Keratinocyte (primary cell): ENCODE data around the gene OR4Q2. TPM values are rescaled to one million over a fixed set of nuclear protein-coding genes. Genes with fewer than 3 reads are reported as not detected.

ENCODE experiments used
- DNase-seq: peaks from one replicate; pipeline ENCODE4 v3.0.0-alpha.2; 2011; ENCODE audit warnings: low read depth, missing footprints, low spot score
- FAIRE-seq: peaks from 2 replicates; lab custom pipeline; 2011; peaks lifted over from hg19 to GRCh38; lab: Jason Lieb, UNC
- H2AFZ ChIP-seq: 2 replicates; pipeline ENCODE4 v1.6.0; 2012; ENCODE audit warnings: low read length, control low read depth, inconsistent platforms; ENCODE audit not compliant: control insufficient read depth
- H3K27ac ChIP-seq: 2 replicates; pipeline ENCODE4 v1.5.1; 2011; ENCODE audit warnings: low read length; ENCODE audit not compliant: control insufficient read depth, insufficient read depth
- H3K27me3 ChIP-seq: 3 replicates; pipeline ENCODE4 v1.6.0; 2011; ENCODE audit warnings: low read length; ENCODE audit not compliant: control insufficient read depth, insufficient read depth; ENCODE audit errors: extremely low read depth
- H3K36me3 ChIP-seq, 2 experiments: 2 replicates in 1 of 2; 3 replicates in 1 of 2; pipeline ENCODE4 v1.5.1; 2011; ENCODE audit warnings: low read length in 2 of 2, mild to moderate bottlenecking in 1 of 2; ENCODE audit not compliant: control insufficient read depth in 2 of 2, insufficient read depth in 2 of 2; ENCODE audit errors: extremely low read depth in 1 of 2
- H3K4me1 ChIP-seq: 3 replicates; pipeline ENCODE4 v1.5.1; 2011; ENCODE audit warnings: low read length; ENCODE audit not compliant: control insufficient read depth, insufficient read depth; ENCODE audit errors: extremely low read depth
- H3K4me2 ChIP-seq: 3 replicates; pipeline ENCODE4 v1.6.0; 2011; ENCODE audit warnings: low read depth, low read length; ENCODE audit not compliant: control insufficient read depth, insufficient read depth; ENCODE audit errors: extremely low read depth
- H3K4me3 ChIP-seq, 3 experiments: fragments of 200-600 bp in 1 of 3; sonication (generic) in 1 of 3; 2 replicates in 2 of 3; 3 replicates in 1 of 3; pipeline ENCODE4 v1.5.1; 2011 to 2016; ENCODE audit warnings: low read length in 3 of 3, mild to moderate bottlenecking in 3 of 3, control low read depth in 2 of 3, inconsistent platforms in 1 of 3, low read depth in 1 of 3, mixed read lengths in 1 of 3, mixed run types in 1 of 3, moderate library complexity in 1 of 3; ENCODE audit not compliant: control insufficient read depth in 2 of 3, insufficient read depth in 2 of 3; ENCODE audit errors: extremely low read depth in 1 of 3
- H3K79me2 ChIP-seq: 2 replicates; pipeline ENCODE4 v1.6.0; 2012; ENCODE audit warnings: low read length; ENCODE audit not compliant: control insufficient read depth, insufficient read depth
- H3K9ac ChIP-seq: 3 replicates; pipeline ENCODE4 v1.6.0; 2011; ENCODE audit warnings: low read length; ENCODE audit not compliant: control insufficient read depth, insufficient read depth; ENCODE audit errors: extremely low read depth
- H3K9me1 ChIP-seq: 3 replicates; pipeline ENCODE4 v1.6.0; 2011; ENCODE audit warnings: low read length; ENCODE audit not compliant: control insufficient read depth, insufficient read depth; ENCODE audit errors: extremely low read depth
- H3K9me3 ChIP-seq: 2 replicates; pipeline ENCODE4 v1.5.1; 2012; ENCODE audit warnings: low read depth, low read length; ENCODE audit not compliant: control insufficient read depth
- H4K20me1 ChIP-seq: 3 replicates; pipeline ENCODE4 v1.6.0; 2011; ENCODE audit warnings: low read length; ENCODE audit not compliant: control insufficient read depth, insufficient read depth; ENCODE audit errors: extremely low read depth
- CTCF ChIP-seq, 3 experiments: IDR thresholded peaks in 1 of 3; conservative IDR thresholded peaks in 1 of 3; optimal IDR thresholded peaks in 1 of 3; 2 replicates in 2 of 3; 3 replicates in 1 of 3; pipeline versions ENCODE3 to v1.5.1; 2011; ENCODE audit warnings: low read length in 3 of 3, mild to moderate bottlenecking in 3 of 3, moderate library complexity in 2 of 3, control low read depth in 1 of 3, inconsistent platforms in 1 of 3; ENCODE audit not compliant: insufficient read depth in 2 of 3; ENCODE audit errors: extremely low read depth in 1 of 3
- EZH2 ChIP-seq: IDR thresholded peaks from one replicate; pipeline ENCODE4 v1.6.1; 2012; ENCODE audit warnings: inconsistent platforms, mild to moderate bottlenecking, low read length, moderate library complexity
- dilution Hi-C: fragments of 300-500 bp; cut with MboI; formaldehyde crosslinking; loops from one replicate; pipeline ENCODE4 v1.7.0; 2020; ENCODE audit warnings: low sequenced_read_pairs; ENCODE audit not compliant: extremely low pct_ligation_motif_present
- polyA plus RNA-seq, 5 experiments: library from polyadenylated mRNA; depleted of rRNA in 3 of 5; stranded (reverse) in 3 of 5; stranded (forward) in 1 of 5; unstranded in 1 of 5; fragments of >200 nt; gene quantifications; 1 replicate in 1 of 5; 2 replicates in 3 of 5; 3 replicates in 1 of 5; pipeline versions ENCODE4 v1.2.1 to v1.2.3, GENCODE V29; 2011 to 2012; ENCODE audit warnings: missing spikeins in 2 of 5, low read depth in 1 of 5, low replicate concordance in 1 of 5

Gene OR4Q2
- polyA plus RNA-seq, 1 donor (not counting 4 experiments of a cell fraction or from before 2014, with no cell fraction given), result not detected

- Histone ChIP-seq H3K9me1 (no peaks in the 10 kb centered on the region), H3K9me3 (peaks cover 5% of the 10 kb centered on the region), H3K79me2 (no peaks in the 10 kb centered on the region), H2AFZ (no peak overlapping the region), H3K27ac (no peak overlapping the region), H3K27me3 (no peaks in the 10 kb centered on the region), H3K36me3 (no peaks in the 10 kb centered on the region), H4K20me1 (no peaks in the 10 kb centered on the region), H3K4me3 (no peak overlapping the region), H3K4me2 (no peak overlapping the region), H3K9ac (no peak overlapping the region), H3K4me1 (no peaks in the 10 kb centered on the region)
- FAIRE-seq (no peak), DNase-seq (no peak)
- dilution Hi-C loops, result no loop called here
- TF ChIP-seq EZH2 (no peak), CTCF (optimal IDR thresholded peaks at IDR 0.05 in 1 of 3, IDR thresholded peaks at IDR 0.05 in 1 of 3, conservative IDR thresholded peaks at IDR 0.05 in 1 of 3; ENCODE audit: extremely low read depth in 1 of 3, insufficient read depth in 2 of 3, low read length in 3 of 3) (no peak)
Observed at GRCh38 chr14:20035449-20035848, 33.5 kb downstream of the OR4Q2 start.

GRCh38 chr14:20035938-20036337, 34.0 kb downstream of the OR4Q2 start, which contains the start of gene OR4K13:
Gene OR4K13 (minus strand): TSS chr14:20036038. CDS start chr14:20034758, 1,280 bp downstream.
- no peaks in the 10 kb centered on the region for H3K27me3 ChIP-seq
- H3K79me2 ChIP-seq, result no peaks in the 10 kb centered on the region
- no peak within 1 kb of the TSS for H3K27ac ChIP-seq
- H3K9me1 ChIP-seq, result no peaks in the 10 kb centered on the region
- no peak within 1 kb of the TSS for H2AFZ ChIP-seq
- H3K9me3 ChIP-seq, result peaks cover 5% of the 10 kb centered on the region
- H4K20me1 ChIP-seq, result no peaks in the 10 kb centered on the region
- H3K4me3 ChIP-seq, result no peak within 1 kb of the TSS
- no peak for DNase-seq
- dilution Hi-C loops, result no loop called here
- no peak within 1 kb of the TSS for H3K9ac ChIP-seq
- TF ChIP-seq CTCF (optimal IDR thresholded peaks at IDR 0.05 in 1 of 3, IDR thresholded peaks at IDR 0.05 in 1 of 3, conservative IDR thresholded peaks at IDR 0.05 in 1 of 3; ENCODE audit: extremely low read depth in 1 of 3, insufficient read depth in 2 of 3, low read length in 3 of 3) (no peak), EZH2 (no peak)
- H3K36me3 ChIP-seq, result no peaks in the 10 kb centered on the region
- no peak for FAIRE-seq
- no peak within 1 kb of the TSS for H3K4me2 ChIP-seq
- H3K4me1 ChIP-seq, result no peaks in the 10 kb centered on the region
